Right atrium auricular region (tissue), 2 donors: ENCODE measurements around the gene ACOXL. TPM values are rescaled to one million over a fixed set of nuclear protein-coding genes. Genes with fewer than 3 reads are reported as not detected.

Source experiments
- DNase-seq: peaks from one replicate; pipeline ENCODE4 v3.0.0-alpha.2; 2019; ENCODE audit warnings: low spot score
- H3K27ac ChIP-seq, 2 donors: fragments of 200-600 bp; sonication (generic); 1 replicate in 1 of 2; 2 replicates in 1 of 2; pipeline ENCODE4 v1.5.1; 2016 to 2019
- H3K27me3 ChIP-seq, 2 donors: fragments of 200-600 bp; sonication (generic); one replicate each; pipeline versions ENCODE4 v1.5.1 to v1.6.0; 2017 to 2019
- H3K36me3 ChIP-seq: fragments of 200-600 bp; sonication (generic); one replicate; pipeline ENCODE4 v1.5.1; 2016
- H3K4me1 ChIP-seq, 2 donors: fragments of 200-600 bp; sonication (generic); one replicate each; pipeline versions ENCODE4 v1.5.1 to v1.6.0; 2017 to 2019
- H3K4me3 ChIP-seq, 2 donors: fragments of 200-600 bp; sonication (generic); 1 replicate in 1 of 2; 2 replicates in 1 of 2; pipeline ENCODE4 v1.5.1; 2017 to 2019; ENCODE audit warnings: mild to moderate bottlenecking in 1 of 2, moderate library complexity in 1 of 2
- H3K9me3 ChIP-seq, 2 donors: fragments of 200-600 bp; sonication (generic); one replicate each; pipeline ENCODE4 v1.5.1; 2019
- CTCF ChIP-seq, 2 donors: fragments of 200-600 bp; sonication (generic); IDR thresholded peaks; one replicate each; pipeline ENCODE4 v1.5.1; 2019; ENCODE audit warnings: antibody characterized with exemption in 2 of 2
- total RNA-seq, 2 donors: library from RNA; depleted of rRNA; stranded (reverse); fragments of >200 nt; gene quantifications; one replicate each; pipeline ENCODE4 v1.1.0, GENCODE V29; 2016

The ACOXL gene
- total RNA-seq, 2 donors from 2014 or later, result 0.33 to 0.55 TPM

- no peaks in the 10 kb centered on the region for H3K36me3 ChIP-seq
- H3K4me1 ChIP-seq, result no peaks in the 10 kb centered on the region
- H3K27ac ChIP-seq, result no peak overlapping the region
- DNase-seq, result no peak
- TF ChIP-seq CTCF (IDR thresholded peaks at IDR 0.05), result no peak
- no peaks in the 10 kb centered on the region for H3K9me3 ChIP-seq
- no peak overlapping the region for H3K4me3 ChIP-seq
- no peaks in the 10 kb centered on the region for H3K27me3 ChIP-seq
Measured at GRCh38 chr2:110999626-111000025, 267.3 kb downstream of the ACOXL start.

GRCh38 chr2:111005307-111005706 lies 272.9 kb downstream of the ACOXL start:
- H3K27me3 ChIP-seq, result no peaks in the 10 kb centered on the region
- no peak overlapping the region for H3K4me3 ChIP-seq
- TF ChIP-seq CTCF (IDR thresholded peaks at IDR 0.05), result no peak
- no peaks in the 10 kb centered on the region for H3K36me3 ChIP-seq
- H3K27ac ChIP-seq, result no peak overlapping the region
- no peaks in the 10 kb centered on the region for H3K4me1 ChIP-seq
- H3K9me3 ChIP-seq, result no peaks in the 10 kb centered on the region
- DNase-seq, result no peak

GRCh38 chr2:111005821-111006220 lies 273.4 kb downstream of the ACOXL start:
- Histone ChIP-seq H3K27me3 (no peaks in the 10 kb centered on the region), H3K4me1 (no peaks in the 10 kb centered on the region), H3K4me3 (no peak overlapping the region), H3K27ac (no peak overlapping the region), H3K36me3 (no peaks in the 10 kb centered on the region), H3K9me3 (no peaks in the 10 kb centered on the region)
- no peak for DNase-seq
- TF ChIP-seq CTCF (IDR thresholded peaks at IDR 0.05), result no peak

- Histone ChIP-seq H3K27ac (no peak overlapping the region), H3K4me1 (no peaks in the 10 kb centered on the region), H3K27me3 (no peaks in the 10 kb centered on the region), H3K9me3 (peaks cover 0 to 10% of the 10 kb centered on the region in 2 donors), H3K4me3 (no peak overlapping the region), H3K36me3 (no peaks in the 10 kb centered on the region)
- DNase-seq, result no peak
- no peak for TF ChIP-seq CTCF (IDR thresholded peaks at IDR 0.05)
Measured at GRCh38 chr2:111007757-111008688, 275.6 kb downstream of the ACOXL start.

GRCh38 chr2:111011218-111011617 lies 278.8 kb downstream of the ACOXL start:
- peaks cover 0 to 24% of the 10 kb centered on the region in 2 donors for H3K9me3 ChIP-seq
- H3K36me3 ChIP-seq, result no peaks in the 10 kb centered on the region
- H3K4me3 ChIP-seq, result no peak overlapping the region
- H3K27me3 ChIP-seq, result no peaks in the 10 kb centered on the region
- DNase-seq, result no peak
- H3K4me1 ChIP-seq, result no peaks in the 10 kb centered on the region
- no peak for TF ChIP-seq CTCF (IDR thresholded peaks at IDR 0.05)
- no peak overlapping the region for H3K27ac ChIP-seq
